HG03139 (cell line): ENCODE results near the gene NTS.

Source experiments
- ATAC-seq: cut with Tn5 transposase; IDR thresholded peaks from one replicate; pipeline ENCODE4 v1.9.1; 2021; ENCODE audit not compliant: unreplicated experiment

The NTS gene

DNA sequence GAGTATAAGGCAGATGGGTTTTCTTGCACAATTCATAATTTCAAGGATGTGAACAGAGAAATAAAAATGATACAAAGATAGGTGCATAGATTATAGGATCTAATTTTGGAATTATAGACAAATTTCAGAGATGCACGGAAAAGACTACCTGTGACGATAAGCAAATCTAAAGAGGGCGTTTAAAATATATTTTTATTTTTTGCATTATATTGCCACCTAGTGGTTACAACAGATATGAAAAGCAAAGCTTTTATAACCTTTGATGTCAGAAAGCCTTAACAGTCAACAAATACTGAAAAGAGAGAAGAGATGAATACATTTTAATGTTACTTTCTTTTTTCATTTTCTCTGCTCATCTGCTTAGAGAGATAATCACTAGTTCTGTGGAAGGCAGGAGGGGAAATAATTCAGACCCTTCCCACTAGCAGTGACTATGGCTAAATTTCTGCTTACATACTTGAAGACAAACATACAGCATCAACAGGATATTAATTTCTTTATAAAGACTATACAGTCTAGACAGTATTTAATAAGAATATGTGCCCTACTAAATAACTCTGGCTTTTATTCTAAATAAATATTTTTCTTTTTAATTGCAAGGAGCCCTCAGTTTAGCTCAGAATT lies 46.3 kb downstream of the NTS start:
- no peak for ATAC-seq

DNA sequence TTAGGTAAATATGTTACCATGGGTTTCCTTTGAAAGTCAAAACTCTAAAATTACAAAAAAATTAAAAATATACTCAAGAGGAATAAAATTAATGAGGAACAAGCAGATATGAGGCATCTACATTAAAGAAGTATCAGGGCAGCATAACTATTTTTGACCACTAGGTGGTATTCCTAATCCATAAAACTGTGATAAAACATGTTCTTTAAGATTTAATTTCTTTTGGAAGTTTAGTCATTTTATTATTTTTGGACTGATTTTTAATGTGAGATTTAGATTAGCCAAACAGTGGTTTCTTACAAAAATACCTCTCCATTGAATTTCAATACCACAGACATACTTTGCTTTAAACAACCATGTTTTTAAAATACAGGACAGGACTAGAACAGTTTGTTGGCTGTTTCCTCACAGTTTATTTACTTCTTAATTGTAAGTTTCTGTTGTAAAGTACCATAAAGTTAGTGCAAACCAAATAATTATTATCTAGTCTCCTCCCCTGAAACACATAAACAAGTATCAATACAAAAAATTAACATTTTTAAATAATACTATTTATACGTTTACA lies 49.8 kb downstream of the NTS start:
- ATAC-seq: no peak

DNA sequence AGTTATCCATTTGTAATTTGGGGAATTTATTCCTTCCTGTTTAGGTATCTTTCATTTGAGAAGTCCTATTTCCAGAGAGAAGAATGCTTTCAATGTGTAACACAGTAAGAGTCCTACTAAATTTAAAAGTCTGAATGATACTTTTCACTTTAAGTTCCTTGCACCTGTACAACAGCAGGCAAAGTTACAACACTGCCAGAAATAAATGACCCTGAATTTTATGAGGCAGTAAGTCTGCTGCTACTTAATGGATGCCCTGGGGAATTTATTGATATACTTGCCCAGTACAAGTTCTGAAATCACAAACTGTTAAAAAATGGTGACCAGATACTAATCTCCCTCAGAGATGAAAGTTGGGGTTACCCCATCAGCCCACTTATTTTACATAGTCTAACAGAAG lies 53.1 kb downstream of the NTS start:
- no peak for ATAC-seq
